ENCODE measurements around the gene ANKIB1.

Gene ANKIB1

GRCh38 chr7:92266415-92267241, 20.9 kb downstream of the ANKIB1 start:
- DNase-seq: no peak

GRCh38 chr7:92268921-92269320, 23.1 kb downstream of the ANKIB1 start:
- no peak for DNase-seq

- DNase-seq: no peak
Measured at GRCh38 chr7:92275327-92275726, 29.6 kb downstream of the ANKIB1 start.

- no peak for DNase-seq
Measured at GRCh38 chr7:92276460-92276864, 30.7 kb downstream of the ANKIB1 start.

- DNase-seq: peak in 1 of 58 donors; percentile 4
Measured at GRCh38 chr7:92279396-92280031, 33.7 kb downstream of the ANKIB1 start.

- DNase-seq: no peak
Measured at GRCh38 chr7:92281031-92281430, 35.3 kb downstream of the ANKIB1 start.

GRCh38 chr7:92282221-92282814, 36.5 kb downstream of the ANKIB1 start:
- DNase-seq: no peak

GRCh38 chr7:92282930-92283329, 37.2 kb downstream of the ANKIB1 start:
- no peak for DNase-seq

GRCh38 chr7:92289321-92289720, 43.5 kb downstream of the ANKIB1 start:
- DNase-seq: no peak

- no peak for DNase-seq
Measured at GRCh38 chr7:92292981-92293380, 47.2 kb downstream of the ANKIB1 start.

GRCh38 chr7:92293896-92294590, 48.3 kb downstream of the ANKIB1 start:
- no peak for DNase-seq

- peak in 1 of 58 donors; percentile 30 for DNase-seq
Measured at GRCh38 chr7:92295391-92295790, 49.6 kb downstream of the ANKIB1 start.

GRCh38 chr7:92296235-92296634, 50.5 kb downstream of the ANKIB1 start:
- no peak for DNase-seq

GRCh38 chr7:92296880-92297445, 51.2 kb downstream of the ANKIB1 start:
- no peak for DNase-seq

- DNase-seq: no peak
Measured at GRCh38 chr7:92297736-92298135, 52.0 kb downstream of the ANKIB1 start.

- DNase-seq: no peak
Measured at GRCh38 chr7:92303761-92304160, 58.0 kb downstream of the ANKIB1 start.

GRCh38 chr7:92304406-92304893, 58.7 kb downstream of the ANKIB1 start:
- no peak for DNase-seq

- DNase-seq: no peak
Measured at GRCh38 chr7:92306153-92306552, 60.4 kb downstream of the ANKIB1 start.

- DNase-seq: no peak
Measured at GRCh38 chr7:92313055-92313454, 67.3 kb downstream of the ANKIB1 start.

- no peak for DNase-seq
Measured at GRCh38 chr7:92319243-92319642, 73.5 kb downstream of the ANKIB1 start.

GRCh38 chr7:92325173-92325572, 79.4 kb downstream of the ANKIB1 start:
- no peak for DNase-seq

All from anterior cingulate cortex (tissue), 58 donors.